Ovary (tissue), 3 donors: ENCODE data around the gene EWSR1.

Experiments used
- CTCF ChIP-seq, 3 donors: fragments of 450-650 bp in 2 of 3; fragments of 200-600 bp in 1 of 3; IDR thresholded peaks; one replicate each; pipeline versions ENCODE4 v1.5.1 to v1.8.0; 2016 to 2022; ENCODE audit warnings: antibody characterized with exemption in 3 of 3, mild to moderate bottlenecking in 1 of 3
- EP300 ChIP-seq: sonication (generic); formaldehyde crosslinking; IDR thresholded peaks from one replicate; pipeline ENCODE4 v1.6.1; 2017; ENCODE audit warnings: antibody characterized with exemption
- donor health status: DM: no; HTN: no; CAD: no.

GRCh38 chr22:29263791-29264276 is 4.2 kb upstream of the EWSR1 start:
- TF ChIP-seq CTCF (IDR thresholded peaks at IDR 0.05), result no peak
- TF ChIP-seq EP300, result no peak
